H1 (cell line): ENCODE data around the gene ASPA. TPM values are rescaled to one million over a fixed set of nuclear protein-coding genes. Genes with fewer than 3 reads are reported as not detected.

Experiments used
- CTCF ChIA-PET: fragments of 300-600 bp; sonication (Branson Sonifier 250); formaldehyde crosslinking; loops from one replicate; lab custom pipeline; 2021; ENCODE audit not compliant: partially characterized antibody; lab: Charles Lee
- POLR2A ChIA-PET: fragments of 300-600 bp; sonication (Branson Sonifier 250); formaldehyde crosslinking; loops from one replicate; lab custom pipeline; 2021; ENCODE audit warnings: inconsistent platforms; ENCODE audit not compliant: partially characterized antibody; lab: Charles Lee
- DNase-seq, 2 experiments: peaks; one replicate each; pipeline versions ENCODE4 v3.0.0 to v3.0.0-alpha.2; 2010 to 2022; ENCODE audit warnings: low spot score in 2 of 2, low read depth in 1 of 2, mixed read lengths in 1 of 2
- FAIRE-seq: peaks from 2 replicates; lab custom pipeline; 2011; peaks lifted over from hg19 to GRCh38; lab: Jason Lieb, UNC
- H2AFZ ChIP-seq: 2 replicates; pipeline ENCODE4 v1.8.1; 2012; ENCODE audit warnings: low read length, inconsistent platforms
- H2AK5ac ChIP-seq: 2 replicates; pipeline ENCODE4 v1.6.1; 2013; ENCODE audit warnings: low read depth, low read length
- H2BK120ac ChIP-seq: replicated peaks from 2 replicates; pipeline ENCODE3; 2013; ENCODE audit warnings: low read depth, low read length, inconsistent platforms
- H2BK12ac ChIP-seq: 2 replicates; pipeline ENCODE4 v1.6.1; 2013; ENCODE audit warnings: low read depth, low read length
- H2BK15ac ChIP-seq: 2 replicates; pipeline ENCODE4 v1.6.1; 2013; ENCODE audit warnings: low read length
- H2BK20ac ChIP-seq: 2 replicates; pipeline ENCODE4 v1.6.1; 2013; ENCODE audit warnings: low read length
- H2BK5ac ChIP-seq: 2 replicates; pipeline ENCODE4 v1.6.1; 2013; ENCODE audit warnings: low read depth, low read length
- H3K14ac ChIP-seq: 2 replicates; pipeline ENCODE4 v1.6.1; 2013; ENCODE audit warnings: inconsistent platforms; ENCODE audit not compliant: insufficient read length
- H3K18ac ChIP-seq: 2 replicates; pipeline ENCODE4 v1.6.1; 2013; ENCODE audit warnings: low read length; ENCODE audit errors: extremely low read depth
- H3K23ac ChIP-seq: 2 replicates; pipeline ENCODE4 v1.6.1; 2013; ENCODE audit warnings: inconsistent platforms; ENCODE audit not compliant: insufficient read length
- H3K23me2 ChIP-seq: 2 replicates; pipeline ENCODE4 v1.6.1; 2013; ENCODE audit warnings: low read depth, low read length
- H3K27ac ChIP-seq: 2 replicates; pipeline ENCODE4 v1.6.1; 2011; ENCODE audit warnings: low read depth, low read length, inconsistent platforms
- H3K27me3 ChIP-seq, 4 experiments: replicated peaks in 1 of 4; 1 replicate in 1 of 4; 2 replicates in 3 of 4; pipeline versions ENCODE4 v1.6.1 to v1.8.1; 2011 to 2013; ENCODE audit warnings: low read length in 3 of 4, mild to moderate bottlenecking in 3 of 4, inconsistent platforms in 2 of 4, mixed read lengths in 2 of 4, moderate library complexity in 1 of 4; ENCODE audit not compliant: control insufficient read depth in 3 of 4, insufficient read depth in 3 of 4; ENCODE audit errors: extremely low read depth in 1 of 4
- H3K36me3 ChIP-seq, 4 experiments: 2 replicates each; pipeline versions ENCODE4 v1.6.1 to v1.8.1; 2011 to 2013; ENCODE audit warnings: mild to moderate bottlenecking in 4 of 4, low read length in 3 of 4, moderate library complexity in 2 of 4, control low read depth in 1 of 4, inconsistent platforms in 1 of 4; ENCODE audit not compliant: insufficient read depth in 4 of 4, control insufficient read depth in 2 of 4
- H3K4ac ChIP-seq: replicated peaks from 2 replicates; pipeline ENCODE3; 2013; ENCODE audit warnings: low read length, low read depth, mixed read lengths, inconsistent platforms; ENCODE audit not compliant: insufficient read length
- H3K4me1 ChIP-seq, 4 experiments: replicated peaks in 1 of 4; 1 replicate in 1 of 4; 2 replicates in 3 of 4; pipeline versions ENCODE4 v1.6.1 to v1.8.1; 2011 to 2013; ENCODE audit warnings: low read length in 3 of 4, inconsistent platforms in 2 of 4, mixed read lengths in 1 of 4; ENCODE audit not compliant: insufficient read depth in 4 of 4, control insufficient read depth in 3 of 4
- H3K4me2 ChIP-seq, 2 experiments: 2 replicates each; pipeline versions ENCODE4 v1.6.1 to v1.8.1; 2011 to 2013; ENCODE audit warnings: low read depth in 2 of 2, low read length in 2 of 2, control low read depth in 1 of 2, inconsistent platforms in 1 of 2, mild to moderate bottlenecking in 1 of 2; ENCODE audit not compliant: insufficient read depth in 1 of 2
- H3K4me3 ChIP-seq, 4 experiments: fragments of 200-600, 300-600 bp in 1 of 4; sonication (generic), shearing (Covaris generic), sonication (Bioruptor Twin) in 1 of 4; 2 replicates each; pipeline versions ENCODE4 v1.5.1 to v1.8.1; 2011 to 2016; ENCODE audit warnings: low read length in 4 of 4, low read depth in 3 of 4, control low read depth in 2 of 4, inconsistent platforms in 2 of 4, mild to moderate bottlenecking in 2 of 4, mixed read lengths in 1 of 4, moderate library complexity in 1 of 4; ENCODE audit not compliant: insufficient read depth in 2 of 4; ENCODE audit errors: extremely low read depth in 1 of 4
- H3K56ac ChIP-seq: replicated peaks from 2 replicates; pipeline ENCODE3; 2013; ENCODE audit warnings: low read depth, mild to moderate bottlenecking, mixed read lengths, low read length, inconsistent platforms; ENCODE audit not compliant: insufficient read length
- H3K79me1 ChIP-seq: 2 replicates; pipeline ENCODE4 v1.6.1; 2013; ENCODE audit warnings: low read depth, low read length, control low read depth
- H3K79me2 ChIP-seq, 2 experiments: 2 replicates each; pipeline versions ENCODE4 v1.6.1 to v1.8.1; 2012 to 2013; ENCODE audit warnings: low read length in 2 of 2, mild to moderate bottlenecking in 2 of 2, inconsistent platforms in 1 of 2; ENCODE audit not compliant: insufficient read depth in 2 of 2, control insufficient read depth in 1 of 2
- H3K9ac ChIP-seq, 4 experiments: replicated peaks in 1 of 4; 1 replicate in 1 of 4; 2 replicates in 3 of 4; pipeline versions ENCODE4 v1.6.1 to v1.8.1; 2011 to 2013; ENCODE audit warnings: low read depth in 3 of 4, low read length in 3 of 4, control low read depth in 2 of 4, mild to moderate bottlenecking in 2 of 4, moderate library complexity in 2 of 4, inconsistent platforms in 1 of 4; ENCODE audit errors: extremely low read depth in 1 of 4
- H3K9me3 ChIP-seq, 2 experiments: 2 replicates each; pipeline versions ENCODE4 v1.6.1 to v1.8.1; 2012 to 2013; ENCODE audit warnings: mild to moderate bottlenecking in 2 of 2, moderate library complexity in 2 of 2, control low read depth in 1 of 2, inconsistent platforms in 1 of 2, low read depth in 1 of 2, low read length in 1 of 2, mixed read lengths in 1 of 2; ENCODE audit not compliant: insufficient read depth in 2 of 2
- H4K20me1 ChIP-seq, 2 experiments: replicated peaks in 1 of 2; 2 replicates each; pipeline versions ENCODE3 to v1.8.1; 2011 to 2013; ENCODE audit warnings: inconsistent platforms in 2 of 2, low read length in 2 of 2, mild to moderate bottlenecking in 1 of 2; ENCODE audit not compliant: insufficient read depth in 2 of 2, control insufficient read depth in 1 of 2
- H4K5ac ChIP-seq: 2 replicates; pipeline ENCODE4 v1.6.1; 2013; ENCODE audit warnings: low read length, low read depth, mixed read lengths, inconsistent platforms; ENCODE audit not compliant: insufficient read length
- H4K8ac ChIP-seq: 2 replicates; pipeline ENCODE4 v1.8.0; 2013; ENCODE audit warnings: mild to moderate bottlenecking, moderate library complexity, low read length, inconsistent platforms; ENCODE audit not compliant: insufficient read depth; ENCODE audit errors: extremely low read depth
- H4K91ac ChIP-seq: replicated peaks from 2 replicates; pipeline ENCODE3; 2013; ENCODE audit warnings: low read length, mixed read lengths, inconsistent platforms; ENCODE audit not compliant: insufficient read length
- POLR2AphosphoS5 ChIP-seq: IDR thresholded peaks from 2 replicates; pipeline ENCODE4 v1.6.1; 2011; ENCODE audit warnings: low read depth, low read length
- RNF2 ChIP-seq: fragments of 200-900, 300-1000 bp; sonication (generic); IDR thresholded peaks from 2 replicates; pipeline ENCODE4 v1.7.1; 2016; ENCODE audit warnings: borderline replicate concordance, low read depth, mild to moderate bottlenecking, antibody characterized with exemption, low read length; ENCODE audit not compliant: poor library complexity, severe bottlenecking; ENCODE audit errors: missing control alignments
- YY1 ChIP-seq: IDR thresholded peaks from 2 replicates; pipeline ENCODE4 v1.6.1; 2011; ENCODE audit warnings: low read depth, mild to moderate bottlenecking, low read length
- WGBS, 2 experiments: shearing (Covaris generic) in 1 of 2; methylation state at CpG; one replicate each; pipeline versions ENCODE4 v1.1.6 to v1.1.7; 2013 to 2015; ENCODE audit warnings: low lambda C conversion rate in 2 of 2, mixed read lengths in 2 of 2, inconsistent platforms in 1 of 2, low coverage in 1 of 2, missing lambda C conversion rate in 1 of 2; ENCODE audit not compliant: insufficient replicate concordance in 2 of 2, insufficient coverage in 1 of 2, insufficient read length in 1 of 2; ENCODE audit errors: extremely low coverage in 1 of 2, missing lambda C conversion rate in 1 of 2; 5-methylcytosine and 5-hydroxymethylcytosine counted together
- polyA plus RNA-seq, 7 experiments: library from polyadenylated mRNA; depleted of rRNA in 3 of 7; stranded (reverse) in 5 of 7; unstranded in 2 of 7; fragments of >200 nt in 5 of 7; fragments of 200-250 nt in 2 of 7; gene quantifications; 1 replicate in 5 of 7; 2 replicates in 1 of 7; 4 replicates in 1 of 7; pipeline versions ENCODE4 v1.2.1 to v1.2.3, GENCODE V29; 2011 to 2013; ENCODE audit warnings: missing spikeins in 2 of 7, mixed read lengths in 2 of 7
- total RNA-seq: library from RNA; stranded (reverse); fragmentation: NEBNext Ultra II Directional; extraction: Animal tissue kit (Norgen Biotek cat#: 25700); gene quantifications from 2 replicates; pipeline ENCODE4 v1.2.1, GENCODE V29; 2021

The ASPA gene
- total and polyA plus RNA-seq, 2 of the 8 experiments (the other 6 are each of a cell fraction or from before 2014, with no cell fraction given) = 0.03 TPM; not detected in 1

DNA sequence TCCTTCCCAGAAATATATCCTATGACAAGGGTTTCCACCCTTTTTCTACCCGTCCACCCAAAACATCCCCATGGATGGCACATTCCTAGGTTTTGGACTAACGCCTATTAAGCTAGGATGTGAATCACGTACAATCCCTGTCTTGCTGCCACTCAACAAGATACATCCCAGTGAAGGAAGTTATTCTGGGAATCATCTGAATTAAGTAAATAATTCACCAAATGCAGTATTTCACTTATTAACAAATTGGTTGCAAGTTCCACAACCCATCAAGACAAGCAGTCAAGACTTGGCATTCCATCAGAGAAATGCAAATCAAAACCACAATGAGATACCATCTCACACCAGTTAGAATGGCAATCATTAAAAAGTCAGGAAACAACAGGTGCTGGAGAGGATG is 32.1 kb downstream of the ASPA start:
- no peaks in the 10 kb centered on the region for H3K23me2 ChIP-seq
- no peak overlapping the region for H2BK5ac ChIP-seq
- no peak overlapping the region for H2BK12ac ChIP-seq
- no peak overlapping the region for H3K4ac ChIP-seq
- H4K8ac ChIP-seq = no peak overlapping the region
- H3K56ac ChIP-seq = no peak overlapping the region
- H4K20me1 ChIP-seq = no peaks in the 10 kb centered on the region
- H2BK120ac ChIP-seq = no peak overlapping the region
- H2BK20ac ChIP-seq = 0 out of 2 replicates have a peak overlapping the region, but pooled peaks have one; percentile 21
- no peaks in the 10 kb centered on the region for H3K9me3 ChIP-seq
- no peak overlapping the region for H2AK5ac ChIP-seq
- H3K4me2 ChIP-seq = no peak overlapping the region
- no peaks in the 10 kb centered on the region for H3K79me1 ChIP-seq
- H4K5ac ChIP-seq = no peak overlapping the region
- H3K9ac ChIP-seq = no peak overlapping the region
- no peaks in the 10 kb centered on the region for H3K36me3 ChIP-seq
- H2AFZ ChIP-seq = no peak overlapping the region
- no peak overlapping the region for H3K4me3 ChIP-seq
- no peaks in the 10 kb centered on the region for H3K79me2 ChIP-seq
- no peak for DNase-seq
- no peak overlapping the region for H3K23ac ChIP-seq
- H4K91ac ChIP-seq = no peak overlapping the region
- no peak overlapping the region for H3K14ac ChIP-seq
- no peaks in the 10 kb centered on the region; a peak in 2 of 7 replicates for H3K27me3 ChIP-seq
- POLR2A ChIA-PET = interaction anchor here (0.6 kb wide), 1 partner anchor 95 kb away, joined by 5 read pairs; no protein-coding TSS in a partner anchor
- no peak for FAIRE-seq
- no peak for TF ChIP-seq POLR2AphosphoS5
- no peak for TF ChIP-seq RNF2
- no peak for TF ChIP-seq YY1
- peaks cover 5 to 14% (median 10%) of the 10 kb centered on the region in 4 experiments; a peak in 6 of 7 replicates for H3K4me1 ChIP-seq
- 93% methylated on average over 3 of the region's 3 CpGs; no CpG with 5 or more reads in 1 of the 2 experiments for WGBS, 2 experiments
- H3K18ac ChIP-seq = no peak overlapping the region
- H2BK15ac ChIP-seq = no peak overlapping the region
- H3K27ac ChIP-seq = no peak overlapping the region
- CTCF ChIA-PET = no interaction called here
